ENCODE results near the gene NME8.

Gene NME8

DNA sequence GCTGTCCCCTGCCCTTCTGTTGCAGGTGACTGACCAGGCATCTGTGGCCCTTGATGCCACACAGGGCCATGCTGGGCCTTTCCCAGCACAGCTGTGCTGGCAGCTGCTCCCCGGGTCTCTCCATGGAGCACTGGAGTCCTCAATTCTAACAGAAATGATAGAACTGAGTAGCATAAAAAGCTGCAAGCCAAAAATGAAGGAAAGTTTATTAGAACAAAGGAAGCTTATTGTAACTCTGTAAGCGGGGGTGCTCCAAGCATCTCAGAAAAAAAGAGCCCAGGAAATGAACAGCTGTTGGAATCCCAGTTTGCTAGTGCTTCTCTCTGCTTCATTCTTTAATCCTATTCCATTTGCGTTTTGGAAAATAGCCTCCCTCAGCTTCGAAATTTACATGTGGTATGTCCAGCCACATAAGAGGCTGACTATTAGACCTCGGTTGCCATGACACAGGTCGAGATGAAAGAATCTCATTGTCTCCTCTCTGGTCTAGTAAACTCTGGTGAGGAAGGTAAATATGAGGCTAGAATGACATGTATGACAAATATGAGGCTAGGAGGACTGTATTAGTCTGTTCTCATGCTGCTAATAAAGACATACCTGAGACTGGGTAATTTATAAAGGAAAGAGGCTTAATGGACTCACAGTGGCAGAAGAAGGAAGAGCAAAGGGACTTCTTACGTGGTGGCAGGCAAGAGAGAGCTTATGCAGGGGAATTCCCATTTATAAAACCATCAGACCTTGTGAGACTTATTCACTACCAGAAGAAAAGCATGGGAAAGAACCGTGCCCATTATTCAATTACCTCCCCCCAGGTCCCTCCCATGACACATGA lies 95.7 kb downstream of the NME8 start:
- no peak for DNase-seq

GRCh38 chr7:37944737-37945054 lies 96.3 kb downstream of the NME8 start:
- no peak for DNase-seq

DNA sequence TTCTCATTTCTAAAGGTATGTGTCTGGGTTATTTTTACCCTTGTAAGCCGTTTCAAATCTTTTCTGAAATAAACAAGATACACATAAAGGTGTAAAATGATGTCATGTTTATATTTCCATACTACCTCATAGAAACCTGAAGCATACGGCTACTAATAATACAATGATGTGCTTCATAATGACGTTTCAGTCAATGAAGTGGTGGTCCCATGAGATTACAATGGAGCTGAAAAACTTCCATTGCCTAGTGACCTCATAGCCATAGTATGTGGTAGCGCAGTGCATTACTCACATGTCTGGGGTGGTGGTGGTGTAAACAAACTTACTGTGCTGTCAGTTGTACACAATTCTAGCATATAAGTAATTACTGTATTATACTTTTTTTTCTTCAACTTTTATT lies 96.9 kb downstream of the NME8 start:
- DNase-seq: no peak

DNA sequence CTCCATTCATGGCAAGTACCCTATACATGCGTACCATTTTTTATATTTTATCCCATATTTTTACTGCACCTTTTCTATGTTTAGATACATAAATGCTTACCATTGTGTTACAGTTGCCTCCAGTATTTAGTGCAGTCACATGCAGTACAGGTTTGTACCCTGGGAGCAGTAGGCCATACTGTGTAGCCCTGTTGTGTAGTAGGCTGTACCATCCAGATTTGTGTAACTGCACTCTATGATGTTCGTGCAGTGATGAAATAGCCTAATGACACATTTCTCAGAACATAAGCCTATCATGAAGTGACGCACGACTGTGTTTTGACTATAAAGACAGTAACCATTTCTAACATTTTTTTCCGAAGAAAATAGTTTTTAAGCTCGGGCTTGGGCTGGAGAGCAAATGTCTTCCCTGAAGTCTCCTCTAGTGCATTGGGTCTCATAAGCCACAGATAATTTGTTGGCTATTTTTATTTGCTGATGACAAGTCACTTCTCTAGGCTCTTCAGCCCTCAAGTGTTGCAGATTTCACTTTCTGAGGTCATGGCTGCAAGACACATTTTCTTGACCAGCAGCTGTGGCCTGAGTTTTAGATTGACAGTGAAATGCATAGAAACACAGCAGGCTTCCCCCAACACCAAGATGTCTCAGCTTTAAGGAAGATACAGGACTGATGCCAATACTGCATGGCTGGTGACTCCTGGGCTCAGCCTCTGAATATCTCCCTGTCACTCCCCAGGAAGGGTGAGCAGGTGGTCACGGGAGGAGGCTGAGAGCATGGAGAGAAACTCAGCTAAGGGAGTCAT lies 98.9 kb downstream of the NME8 start:
- no peak for DNase-seq

- no peak for DNase-seq
Observed at GRCh38 chr7:37947941-37948210, 99.5 kb downstream of the NME8 start.
